Adrenal gland (tissue), 19 donors: ENCODE measurements around the gene PHYH. TPM values are rescaled to one million over a fixed set of nuclear protein-coding genes. Genes with fewer than 3 reads are reported as not detected.

ENCODE experiments used
- DNase-seq, 7 donors: peaks; one replicate each; pipeline ENCODE4 v3.0.0-alpha.2; 2019 to 2020
- H3K27ac ChIP-seq, 5 donors: fragments of 200-600 bp; sonication (generic) in 4 of 5; 1 replicate in 3 of 5; 2 replicates in 2 of 5; pipeline versions ENCODE4 v1.5.1 to v1.8.0; 2016 to 2020; ENCODE audit warnings: mild to moderate bottlenecking in 1 of 5
- H3K27me3 ChIP-seq: fragments of 200-600 bp; 2 replicates; pipeline ENCODE4 v1.8.0; 2021
- H3K36me3 ChIP-seq, 2 donors: fragments of 200-600 bp; replicated peaks in 1 of 2; 1 replicate in 1 of 2; 2 replicates in 1 of 2; pipeline versions ENCODE4 v1.5.1 to v1.8.0; 2018 to 2022
- H3K4me1 ChIP-seq, 2 donors: fragments of 200-600 bp; replicated peaks in 1 of 2; 1 replicate in 1 of 2; 2 replicates in 1 of 2; pipeline versions ENCODE4 v1.5.1 to v1.8.0; 2018 to 2021
- H3K4me3 ChIP-seq, 4 donors: fragments of 200-600 bp; sonication (generic) in 3 of 4; one replicate each; pipeline ENCODE4 v1.5.1; 2016 to 2018
- H3K9me3 ChIP-seq, 3 donors: fragments of 200-600 bp; sonication (generic) in 1 of 3; replicated peaks in 1 of 3; 1 replicate in 2 of 3; 2 replicates in 1 of 3; pipeline versions ENCODE4 v1.5.1 to v1.8.0; 2016 to 2021
- POLR2A ChIP-seq, 2 donors: fragments of 450-650 bp; IDR thresholded peaks; one replicate each; pipeline ENCODE4 v1.6.1; 2017; ENCODE audit warnings: antibody characterized with exemption in 2 of 2, mild to moderate bottlenecking in 2 of 2, moderate library complexity in 1 of 2
- WGBS, 4 donors: extraction: QIAGEN DNeasy Blood & Tissue Kit in 2 of 4; methylation state at CpG; one replicate each; pipeline versions ENCODE4 v1.1.5 to v1.1.7; 2013 to 2017; 5-methylcytosine and 5-hydroxymethylcytosine counted together
- intact Hi-C, 2 donors: fragments of 100-400 bp; cut with DNase I; formaldehyde crosslinking; loops; one replicate each; pipeline versions ENCODE4 v1.14.1 to v1.15.0; 2022 to 2023
- long read RNA-seq, 10 donors: library from polyadenylated mRNA in 3 of 10; unstranded in 2 of 10; stranded (forward) in 1 of 10; transcript quantifications; one replicate each; pipeline ENCODE4 v2.0.0 and lab custom pipeline, GENCODE V29; 2021 to 2026
- polyA plus RNA-seq, 3 donors: library from polyadenylated mRNA; stranded (reverse); fragments of 200-250 nt in 2 of 3; fragments of 350-450 nt in 1 of 3; fragmentation: Illumina TruSeq in 1 of 3; extraction: RNeasy Lipid Tissue Mini Kit (QIAGEN cat#74804) in 1 of 3; gene quantifications; one replicate each; pipeline ENCODE4 v1.2.3, GENCODE V29; 2013 to 2014
- total RNA-seq, 9 donors: library from RNA; depleted of rRNA in 4 of 9; stranded (reverse); fragments of >200 nt in 4 of 9; fragments of 120-200 nt in 1 of 9; fragmentation: NEBNext Ultra II Directional in 1 of 9; extraction: Animal tissue kit (Norgen Biotek cat#: 25700) in 1 of 9; gene quantifications; one replicate each; pipeline versions ENCODE4 v1.1.0 to v1.2.4, GENCODE V29; 2013 to 2023
- TF ChIP-seq, protein P1 (sequence below), 6 experiments: fragments of 450-650 bp in 4 of 6; fragments of 200-600 bp in 2 of 6; sonication (generic) in 1 of 6; IDR thresholded peaks; 1 replicate in 5 of 6; 2 replicates in 1 of 6; pipeline versions ENCODE4 v1.5.1 to v1.8.0; 2016 to 2021; ENCODE audit warnings: antibody characterized with exemption in 6 of 6, mild to moderate bottlenecking in 2 of 6, moderate library complexity in 1 of 6
- donor health status: healthy with polysubstance abuse.
- donor health status: Bipolar disorder and iron deficiency.
- donor health status: DM: yes; HTN: yes; CAD: no.
- donor health status: DM: no; HTN: no; CAD: no.
- donor health status: DM: no; HTN: no; CAD: no.
- donor health status: DM: yes; HTN: yes; CAD: no.

Gene PHYH
- total RNA-seq, result 100 to 1,000 TPM in 2 of 9 donors, 10 to 100 TPM in 7; 62.2 to 138 (median 73.0) TPM
- 100 to 1,000 TPM in 1 of 3 donors, 10 to 100 TPM in 2; 44.2 to 140 (median 60.5) TPM for polyA plus RNA-seq
- long read RNA-seq, donor 1, transcript PHYH-201 (9 exons, 1,577 nt), result major isoform, 158 of 200 reads
- long read RNA-seq, donor 1, partial matches to known transcripts, result 21 of 200 reads
- long read RNA-seq, donor 1, other reads (novel, unspliced or antisense), result 17 of 200 reads
- long read RNA-seq, donor 2, transcript PHYH-201 (9 exons, 1,577 nt), result major isoform, 176 of 258 reads
- long read RNA-seq, donor 2, partial matches to known transcripts, result 47 of 258 reads
- long read RNA-seq, donor 2, other reads (novel, unspliced or antisense), result 33 of 258 reads
- long read RNA-seq, donor 3, transcript PHYH-201 (9 exons, 1,577 nt), result major isoform, 106 of 131 reads
- long read RNA-seq, donor 3, partial matches to known transcripts, result 12 of 131 reads
- long read RNA-seq, donor 3, other reads (novel, unspliced or antisense), result 10 of 131 reads
- long read RNA-seq, donor 4, transcript PHYH-201 (9 exons, 1,577 nt), result major isoform, 175 of 197 reads
- long read RNA-seq, donor 4, partial matches to known transcripts, result 3 of 197 reads
- long read RNA-seq, donor 4, other reads (novel, unspliced or antisense), result 15 of 197 reads
- long read RNA-seq, donor 5, transcript PHYH-201 (9 exons, 1,577 nt), result major isoform, 145 of 179 reads
- long read RNA-seq, donor 5, transcript PHYH-202 (8 exons, 1,732 nt), result minor isoform, 5 of 179 reads
- long read RNA-seq, donor 5, partial matches to known transcripts, result 3 of 179 reads
- long read RNA-seq, donor 5, other reads (novel, unspliced or antisense), result 26 of 179 reads
- long read RNA-seq, donor 6, transcript PHYH-201 (9 exons, 1,577 nt), result major isoform, 87 of 101 reads
- long read RNA-seq, donor 6, partial matches to known transcripts, result 5 of 101 reads
- long read RNA-seq, donor 6, other reads (novel, unspliced or antisense), result 9 of 101 reads
- long read RNA-seq, donor 7, transcript PHYH-201 (9 exons, 1,577 nt), result major isoform, 36 of 62 reads
- long read RNA-seq, donor 7, partial matches to known transcripts, result 18 of 62 reads
- long read RNA-seq, donor 7, other reads (novel, unspliced or antisense), result 7 of 62 reads
- long read RNA-seq, donor 8, transcript PHYH-202 (8 exons, 1,732 nt), result minor isoform, 5 of 239 reads
- long read RNA-seq, donor 8, transcript PHYH-201 (9 exons, 1,577 nt), result major isoform, 175 of 239 reads
- long read RNA-seq, donor 8, partial matches to known transcripts, result 31 of 239 reads
- long read RNA-seq, donor 8, other reads (novel, unspliced or antisense), result 28 of 239 reads
- long read RNA-seq, donor 9, transcript PHYH-201 (9 exons, 1,577 nt), result major isoform, 147 of 200 reads
- long read RNA-seq, donor 9, partial matches to known transcripts, result 37 of 200 reads
- long read RNA-seq, donor 9, other reads (novel, unspliced or antisense), result 15 of 200 reads
- long read RNA-seq, donor 10, transcript PHYH-201 (9 exons, 1,577 nt), result major isoform, 45 of 47 reads
- long read RNA-seq, donor 10, partial matches to known transcripts, result 0 of 47 reads
- long read RNA-seq, donor 10, other reads (novel, unspliced or antisense), result 0 of 47 reads

DNA sequence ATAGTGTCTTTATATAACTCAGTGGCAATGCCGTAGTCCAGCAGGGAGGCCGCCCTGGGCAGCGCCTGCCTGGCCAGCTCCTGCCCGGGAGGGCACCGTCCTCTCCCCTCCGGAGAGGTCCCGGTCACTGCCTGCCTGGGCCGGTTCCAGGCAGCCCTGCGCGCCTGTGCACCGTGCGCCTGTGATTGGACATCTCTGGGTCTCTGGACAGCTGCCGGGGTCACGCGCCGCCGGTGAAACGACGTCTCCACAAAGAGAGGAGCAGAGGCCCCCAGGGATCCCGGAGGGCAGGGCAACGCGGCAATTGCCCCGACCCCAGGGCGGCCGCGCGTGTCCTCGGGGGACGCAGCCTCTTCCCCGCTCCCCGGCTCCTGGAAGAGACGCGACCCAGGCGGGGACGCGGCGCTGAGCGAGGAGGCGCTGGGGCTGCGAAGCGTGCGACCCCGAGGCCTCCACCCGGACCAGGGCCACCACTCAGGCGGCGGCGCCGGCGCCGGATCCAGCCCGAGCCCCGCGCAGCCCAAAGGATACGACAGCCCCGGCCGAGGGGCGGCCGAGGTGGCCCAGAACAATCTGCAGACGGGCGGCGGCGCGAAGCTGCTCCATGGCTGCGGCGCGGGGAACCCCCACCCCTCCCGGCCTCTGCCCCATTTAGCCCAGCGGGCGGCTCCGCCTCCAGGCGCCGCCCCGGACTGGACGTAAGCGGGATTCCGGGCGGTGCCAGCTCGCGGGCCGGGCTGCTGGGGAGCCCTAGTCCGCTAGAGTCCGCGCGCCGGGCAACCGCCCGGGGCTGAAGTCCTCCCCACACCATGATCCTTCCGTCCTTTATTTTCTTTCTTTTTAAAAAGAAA is at the start of gene PHYH:
TSS of gene PHYH (minus strand) at position 628 of the 851 bp plus-strand sequence. CDS start at position 606, 22 bp downstream.
- H3K27ac ChIP-seq, result peak within 1 kb of the TSS; percentile 96 to 99 (median 99)
- intact Hi-C loops, result loop anchor here (5.0 to 10.0 kb wide), 2 partner anchors 95 to 132 kb away; no protein-coding TSS in a partner anchor
- H3K4me1 ChIP-seq, result peaks cover 10 to 18% of the 10 kb centered on the region in 2 donors
- peaks cover 0 to 2% of the 10 kb centered on the region in 2 donors for H3K36me3 ChIP-seq
- WGBS, 4 donors, result 0 to 3% (median 0%) methylated on average over 9 to 88 of the region's 88 CpGs
- peak within 1 kb of the TSS; percentile 33 to 88 (median 70) for H3K4me3 ChIP-seq
- no peaks in the 10 kb centered on the region for H3K27me3 ChIP-seq
- peak; percentile 77 to 94 for TF ChIP-seq POLR2A (IDR thresholded peaks at IDR 0.05)
- TF ChIP-seq, protein P1, sequence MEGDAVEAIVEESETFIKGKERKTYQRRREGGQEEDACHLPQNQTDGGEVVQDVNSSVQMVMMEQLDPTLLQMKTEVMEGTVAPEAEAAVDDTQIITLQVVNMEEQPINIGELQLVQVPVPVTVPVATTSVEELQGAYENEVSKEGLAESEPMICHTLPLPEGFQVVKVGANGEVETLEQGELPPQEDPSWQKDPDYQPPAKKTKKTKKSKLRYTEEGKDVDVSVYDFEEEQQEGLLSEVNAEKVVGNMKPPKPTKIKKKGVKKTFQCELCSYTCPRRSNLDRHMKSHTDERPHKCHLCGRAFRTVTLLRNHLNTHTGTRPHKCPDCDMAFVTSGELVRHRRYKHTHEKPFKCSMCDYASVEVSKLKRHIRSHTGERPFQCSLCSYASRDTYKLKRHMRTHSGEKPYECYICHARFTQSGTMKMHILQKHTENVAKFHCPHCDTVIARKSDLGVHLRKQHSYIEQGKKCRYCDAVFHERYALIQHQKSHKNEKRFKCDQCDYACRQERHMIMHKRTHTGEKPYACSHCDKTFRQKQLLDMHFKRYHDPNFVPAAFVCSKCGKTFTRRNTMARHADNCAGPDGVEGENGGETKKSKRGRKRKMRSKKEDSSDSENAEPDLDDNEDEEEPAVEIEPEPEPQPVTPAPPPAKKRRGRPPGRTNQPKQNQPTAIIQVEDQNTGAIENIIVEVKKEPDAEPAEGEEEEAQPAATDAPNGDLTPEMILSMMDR (IDR thresholded peaks at IDR 0.05), result no peak
- H3K9me3 ChIP-seq, result no peaks in the 10 kb centered on the region
- DNase-seq, result peak; percentile 94 to 97 (median 95)

GRCh38 chr10:13348216-13349017 is 48.6 kb upstream of the PHYH start, which contains the start of gene SEPHS1:
Gene SEPHS1, minus strand, starts transcription at chr10:13348293. Its CDS starts 3,343 bp downstream, at chr10:13344950.
- 0 to 1% (median 1%) methylated on average over 21 to 65 of the region's 65 CpGs for WGBS, 4 donors

More at GRCh38 chr10:13348216-13349017, 48.6 kb upstream of the PHYH start, which contains the start of gene SEPHS1:
- intact Hi-C loops, result no loop called here
- H3K27me3 ChIP-seq, result no peaks in the 10 kb centered on the region
- H3K9me3 ChIP-seq, result no peaks in the 10 kb centered on the region
- H3K27ac ChIP-seq, result peak within 1 kb of the TSS; percentile 43 to 98 (median 93)
- peak; percentile 79 to 83 (median 81) for DNase-seq
- peak within 1 kb of the TSS; percentile 40 to 96 (median 75) for H3K4me3 ChIP-seq
- TF ChIP-seq, protein P1 (IDR thresholded peaks at IDR 0.05), result peak in 1 of 6 experiments; percentile 9
- peak in 1 of 2 donors; percentile 51 for TF ChIP-seq POLR2A (IDR thresholded peaks at IDR 0.05)
- H3K4me1 ChIP-seq, result peaks cover 21 to 28% of the 10 kb centered on the region in 2 donors
- no peaks in the 10 kb centered on the region for H3K36me3 ChIP-seq
